Activated naive CD8-positive, alpha-beta T cell treated with anti-CD3 and anti-CD28 coated beads, Interleukin-2, amount 50 U/mL, for 16 hours (primary cell): ENCODE data around the gene RARS1.
"Not testable (repeated sequence)": the region's sequence is repeated elsewhere in the genome, so short reads cannot be mapped to it uniquely, and the experiment has no call there.

Source experiments
- DNase-seq: peaks from one replicate; pipeline ENCODE4 v3.0.0-alpha.2; 2020; ENCODE audit warnings: low read depth, low spot score

Gene RARS1

DNA sequence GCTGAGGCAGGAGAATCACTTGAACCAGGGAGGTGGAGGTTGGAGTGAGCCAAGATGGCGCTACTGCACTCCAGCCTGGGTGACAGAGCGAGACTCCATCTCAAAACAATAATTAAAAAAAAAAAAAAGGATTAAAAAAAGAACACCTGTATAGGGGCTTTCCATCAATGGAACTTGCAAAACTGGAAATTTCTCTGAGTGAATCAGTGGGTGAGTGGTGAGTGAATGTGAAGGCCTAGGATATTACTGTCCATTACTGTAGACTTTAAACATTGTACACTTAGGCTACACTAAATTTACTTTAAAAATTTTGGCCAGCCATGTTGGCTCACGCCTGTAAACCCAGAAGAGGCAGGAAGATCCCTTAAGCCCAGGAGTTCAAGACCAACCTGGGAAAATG is 5.7 kb upstream of the RARS1 start:
- DNase-seq, result no peak

DNA sequence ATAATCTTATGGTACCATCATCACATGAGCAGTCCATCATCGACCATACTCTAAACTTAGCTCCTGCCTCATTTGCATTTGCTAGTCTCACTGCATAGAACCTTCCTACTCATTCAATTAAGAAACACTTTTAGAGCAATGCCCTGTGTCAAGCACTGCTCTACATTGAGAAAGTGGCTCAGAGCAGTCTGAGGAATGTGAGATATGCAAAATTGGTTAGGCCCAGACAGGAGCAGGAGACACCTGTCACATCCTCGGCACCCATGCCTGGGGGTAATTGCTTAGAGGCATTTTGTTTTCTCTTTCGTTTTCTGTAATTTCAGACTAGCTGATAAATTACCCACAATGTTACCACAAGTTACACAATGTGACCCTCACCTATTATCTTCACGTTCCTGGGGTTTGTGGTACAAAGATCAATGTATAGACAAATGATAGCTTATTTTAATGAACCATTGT is 4.9 kb upstream of the RARS1 start:
- no peak for DNase-seq

DNA sequence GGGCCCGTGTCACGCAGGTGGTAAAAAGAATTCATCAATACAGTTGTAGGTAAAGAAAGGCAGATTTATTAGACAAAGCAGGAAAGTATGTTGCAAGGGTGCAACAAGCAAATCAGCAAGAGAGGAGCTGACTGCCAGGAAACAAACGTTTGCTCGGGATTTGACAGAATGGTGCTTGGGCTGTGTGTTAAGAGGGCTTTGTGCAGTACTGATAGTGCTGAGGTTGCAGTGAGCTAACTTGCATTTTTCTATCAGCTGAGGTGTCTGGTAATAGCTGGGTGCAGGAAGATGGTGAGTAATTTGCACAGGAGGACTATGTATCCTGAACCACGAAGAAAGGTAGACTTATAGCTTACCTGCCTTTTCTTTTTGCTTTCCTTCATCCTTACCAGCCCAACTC is 3.9 kb upstream of the RARS1 start:
- DNase-seq, result no peak

DNA sequence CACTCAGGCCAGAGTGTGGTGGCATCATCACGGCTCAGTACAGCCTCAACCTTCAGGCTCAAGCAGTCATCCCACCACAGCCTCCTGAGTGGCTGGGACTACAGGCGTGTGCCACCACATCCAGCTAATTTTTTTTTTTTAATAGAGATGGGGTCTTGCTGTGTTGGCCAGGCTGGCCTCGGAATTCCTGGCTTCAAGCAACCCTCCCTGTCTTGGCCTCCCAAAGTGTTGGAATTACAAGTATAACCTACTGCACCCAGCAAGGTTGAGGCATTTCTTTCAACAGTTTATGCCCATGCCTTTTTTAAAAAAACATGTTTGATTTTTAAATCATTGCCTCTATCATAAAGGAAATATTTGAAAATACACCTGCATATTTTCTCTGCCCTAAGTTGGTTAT is 2.8 kb downstream of the RARS1 start:
- no peak for DNase-seq

GRCh38 chr5:168494057-168494555 is 7.8 kb downstream of the RARS1 start:
- DNase-seq, result no peak

DNA sequence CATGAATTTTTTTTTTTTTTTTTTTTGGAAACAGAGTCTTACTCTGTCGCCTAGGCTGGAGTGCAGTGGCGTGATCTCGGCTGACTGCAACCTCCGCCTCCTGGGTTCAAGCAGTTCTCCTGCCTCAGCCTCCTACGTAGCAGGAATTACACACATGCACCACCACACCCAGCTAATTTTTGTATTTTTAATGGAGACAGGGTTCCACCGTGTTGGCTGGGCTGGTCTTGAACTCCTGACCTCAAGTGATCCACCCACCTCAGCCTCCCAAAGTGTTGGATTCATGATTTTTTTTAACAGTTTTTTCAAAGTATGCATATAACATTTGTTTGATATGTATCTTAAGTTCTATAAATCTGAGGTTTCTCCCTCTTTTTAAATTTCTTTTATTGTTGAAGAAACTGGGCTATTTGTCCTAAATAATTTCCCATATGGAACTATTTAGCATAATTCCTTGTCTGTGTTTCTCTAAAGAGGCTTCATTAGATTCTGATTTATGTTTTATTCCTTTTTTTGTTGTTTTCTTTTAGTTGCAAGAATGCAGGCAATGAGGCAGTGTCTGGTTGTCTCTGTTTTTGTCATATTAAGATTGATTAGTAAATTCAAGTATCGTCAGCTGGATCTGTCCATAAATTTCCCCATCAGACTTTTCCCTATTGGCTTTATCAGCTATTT is 16.4 kb downstream of the RARS1 start:
- no peak for DNase-seq

GRCh38 chr5:168513861-168514428 is 27.7 kb downstream of the RARS1 start:
- DNase-seq, result no peak

GRCh38 chr5:168525856-168526255 is 39.6 kb downstream of the RARS1 start:
- DNase-seq, result no peak

DNA sequence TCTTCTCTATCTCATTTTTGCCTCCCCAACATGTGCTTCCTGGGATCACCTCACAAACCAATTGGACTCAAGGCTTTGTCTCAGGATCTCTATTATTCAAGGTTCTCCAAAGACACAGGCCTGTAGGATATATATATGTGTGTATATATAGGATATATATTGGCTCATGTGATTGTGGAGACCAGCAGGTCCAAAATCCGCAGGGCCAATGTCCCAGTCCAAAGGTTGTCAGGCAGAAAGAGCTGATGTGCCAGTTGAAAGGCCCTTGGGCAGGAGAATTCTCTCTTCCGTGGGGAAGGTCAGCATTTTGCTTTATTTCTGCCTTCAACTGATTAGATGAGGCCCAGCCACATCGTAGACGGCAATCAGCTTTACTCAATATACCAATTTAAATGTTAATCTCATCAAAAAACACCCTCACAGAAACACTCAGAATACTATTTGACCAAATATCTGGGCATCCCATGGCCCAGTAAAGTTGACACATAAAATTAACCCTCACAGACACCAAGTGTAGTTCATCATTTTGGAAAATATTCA is 41.6 kb downstream of the RARS1 start:
- no peak for DNase-seq

DNA sequence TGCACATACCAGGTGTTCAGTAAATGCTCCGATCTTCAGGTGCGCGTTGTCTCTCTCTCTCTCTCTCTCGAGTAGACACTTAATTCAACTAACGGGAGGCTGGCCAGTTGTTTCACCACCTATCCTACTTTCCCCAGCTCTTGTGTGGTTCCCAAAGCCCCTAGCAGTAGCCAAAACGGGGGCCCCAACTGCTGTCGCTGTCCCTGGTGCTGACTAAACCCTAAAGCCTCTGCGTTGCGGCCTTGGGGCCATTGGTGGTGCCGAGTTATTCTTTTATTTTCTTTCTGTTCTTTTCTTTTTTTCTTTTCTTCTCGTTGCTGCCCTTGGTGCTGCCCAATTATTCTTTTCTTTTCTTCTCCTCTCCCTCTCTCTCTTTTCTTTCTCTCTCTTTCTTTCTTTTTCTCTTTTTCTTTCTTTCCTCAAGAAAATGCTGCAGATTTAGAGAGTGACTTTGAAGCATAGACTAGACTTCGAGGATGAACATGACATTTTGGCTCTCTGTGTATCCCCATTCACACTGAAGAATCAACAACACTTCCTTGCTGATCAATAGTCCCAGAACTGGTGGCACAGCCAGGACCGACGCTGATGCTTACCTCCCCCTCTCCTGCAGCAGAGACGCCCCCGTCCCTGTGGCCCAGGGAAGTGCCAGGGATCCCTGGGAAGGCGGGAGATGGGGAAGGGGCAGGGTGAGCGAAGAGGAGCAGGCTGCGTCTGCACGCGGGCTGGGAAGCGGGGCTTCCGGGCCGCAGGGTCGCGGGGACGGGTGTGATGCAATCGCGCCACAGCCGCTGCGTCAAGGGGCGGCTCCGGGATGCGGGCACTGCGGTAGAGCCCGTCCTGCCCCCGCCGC is 42.5 kb downstream of the RARS1 start, which contains the start of gene FBLL1:
Gene FBLL1 (plus strand): TSS at position 785 of the 853 bp plus-strand sequence. CDS start 200 bp downstream, outside the sequence.
- DNase-seq, result no peak

DNA sequence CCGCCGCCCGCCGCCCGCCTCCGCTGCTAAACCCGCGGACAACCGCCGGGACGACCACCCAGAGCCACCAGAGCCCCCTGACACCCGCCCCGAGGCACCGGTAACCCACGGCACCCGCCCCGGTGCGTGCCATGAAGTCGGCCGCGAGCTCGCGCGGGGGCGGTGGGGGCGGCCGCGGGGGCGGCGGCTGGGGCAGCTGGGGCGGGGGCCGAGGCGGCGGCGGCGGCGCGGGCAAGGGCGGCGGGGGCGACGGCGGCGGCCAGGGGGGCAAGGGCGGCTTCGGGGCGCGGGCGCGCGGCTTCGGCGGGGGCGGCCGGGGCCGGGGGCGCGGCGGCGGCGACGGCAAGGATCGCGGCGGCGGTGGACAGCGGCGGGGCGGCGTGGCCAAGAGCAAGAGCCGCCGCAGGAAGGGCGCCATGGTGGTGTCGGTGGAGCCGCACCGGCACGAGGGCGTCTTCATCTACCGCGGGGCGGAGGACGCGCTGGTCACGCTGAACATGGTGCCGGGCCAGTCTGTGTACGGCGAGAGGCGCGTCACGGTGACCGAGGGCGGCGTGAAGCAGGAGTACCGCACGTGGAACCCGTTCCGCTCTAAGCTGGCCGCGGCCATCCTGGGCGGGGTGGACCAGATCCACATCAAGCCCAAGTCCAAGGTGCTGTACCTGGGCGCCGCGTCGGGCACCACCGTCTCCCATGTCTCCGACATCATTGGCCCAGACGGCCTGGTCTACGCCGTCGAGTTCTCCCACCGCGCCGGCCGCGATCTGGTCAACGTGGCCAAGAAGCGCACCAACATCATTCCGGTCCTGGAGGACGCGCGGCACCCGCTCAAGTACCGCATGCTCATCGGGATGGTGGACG is 43.3 kb downstream of the RARS1 start:
- no peak for DNase-seq

DNA sequence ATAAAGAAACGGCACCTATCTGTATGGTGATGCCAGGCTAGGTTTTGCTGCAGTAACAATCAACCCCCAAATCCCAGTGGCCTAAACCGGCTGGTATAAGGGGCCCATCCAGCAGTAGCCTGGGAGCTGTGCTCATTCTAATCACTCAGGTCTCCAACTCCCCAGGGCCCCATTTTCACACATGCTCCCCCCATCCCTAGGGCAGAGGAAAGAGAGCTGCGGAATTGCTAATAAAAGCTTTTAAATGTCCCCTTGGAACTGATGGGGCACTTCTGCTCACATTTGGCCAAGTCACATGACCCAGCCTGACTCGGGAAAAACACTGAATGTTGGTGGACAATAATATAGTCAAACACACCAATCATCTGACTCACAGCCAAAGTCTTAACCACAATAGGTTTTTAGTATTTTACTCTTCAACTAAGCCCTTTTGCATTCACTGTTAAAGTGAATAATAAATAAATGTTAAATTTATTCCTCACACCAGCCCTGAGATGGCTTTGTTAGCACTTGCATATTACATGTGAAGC is 44.4 kb downstream of the RARS1 start:
- no peak for DNase-seq

DNA sequence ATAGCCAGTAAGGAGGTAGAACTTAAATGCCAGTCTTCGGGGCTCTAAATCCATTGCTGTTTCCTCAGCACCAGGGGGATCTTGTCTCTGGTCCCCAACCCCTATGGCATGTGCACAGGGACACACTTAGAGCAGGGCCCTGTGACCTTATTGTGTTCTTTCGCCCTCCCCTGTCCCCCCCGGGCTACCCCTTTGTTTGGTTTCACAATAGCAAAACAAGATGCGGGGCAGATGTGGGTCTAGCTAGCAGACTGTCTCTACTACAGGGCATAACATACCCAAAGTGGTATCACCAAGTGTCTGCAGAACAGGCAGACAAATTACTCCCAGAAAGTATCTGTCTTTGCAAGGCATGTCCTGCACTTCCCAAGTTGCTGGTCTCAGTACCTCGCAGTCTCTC is 44.9 kb downstream of the RARS1 start:
- no peak for DNase-seq

DNA sequence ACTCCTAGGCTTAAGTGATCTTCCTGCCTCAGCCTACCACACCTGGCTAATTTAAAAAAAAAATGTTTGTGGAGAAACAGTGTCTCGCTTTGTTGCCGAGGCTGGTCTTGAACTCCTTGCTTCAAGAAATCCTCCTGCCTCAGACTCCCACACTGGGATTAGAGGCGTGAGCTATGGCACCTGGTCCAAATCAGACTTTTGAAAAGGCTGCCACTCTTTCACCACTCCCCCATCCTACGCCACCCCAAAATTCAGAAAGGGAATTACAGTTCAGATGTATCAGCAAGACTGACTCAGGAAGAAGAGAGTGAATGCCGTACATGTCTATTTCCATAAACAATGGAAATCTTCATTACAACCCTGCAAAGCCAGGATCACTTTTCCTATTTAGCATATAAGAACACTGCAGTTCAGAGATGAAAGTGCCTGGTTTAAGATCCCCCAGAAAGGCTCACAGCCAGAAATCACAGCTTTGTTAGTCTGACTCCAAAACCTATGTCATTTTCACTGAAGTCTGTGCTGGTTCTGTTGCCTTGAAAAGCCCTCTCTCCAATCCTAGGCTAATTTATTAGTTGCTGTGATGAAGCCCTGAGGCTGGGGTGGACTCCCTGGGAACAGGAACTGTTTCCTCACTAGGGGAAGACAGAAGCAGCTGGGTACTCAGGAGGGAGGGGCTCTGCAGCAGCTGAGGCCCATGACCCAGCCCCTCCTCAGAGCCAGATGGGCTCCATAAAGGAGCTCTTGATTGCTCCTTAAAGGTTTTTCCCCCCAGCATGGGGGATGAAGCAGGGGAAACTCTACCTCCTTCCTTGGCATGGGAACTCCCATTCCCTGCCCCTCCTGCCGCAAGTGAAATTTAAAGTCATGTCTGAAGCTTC is 46.0 kb downstream of the RARS1 start:
- no peak for DNase-seq

GRCh38 chr5:168534351-168534750 is 48.1 kb downstream of the RARS1 start:
- DNase-seq, result not testable (repeated sequence)

- no peak for DNase-seq
These were observed 50.9 kb downstream of the RARS1 start for GRCh38 chr5:168537176-168537575.

GRCh38 chr5:168549554-168549953 is 63.3 kb downstream of the RARS1 start:
- DNase-seq, result no peak

GRCh38 chr5:168550656-168551055 is 64.4 kb downstream of the RARS1 start:
- DNase-seq, result no peak

DNA sequence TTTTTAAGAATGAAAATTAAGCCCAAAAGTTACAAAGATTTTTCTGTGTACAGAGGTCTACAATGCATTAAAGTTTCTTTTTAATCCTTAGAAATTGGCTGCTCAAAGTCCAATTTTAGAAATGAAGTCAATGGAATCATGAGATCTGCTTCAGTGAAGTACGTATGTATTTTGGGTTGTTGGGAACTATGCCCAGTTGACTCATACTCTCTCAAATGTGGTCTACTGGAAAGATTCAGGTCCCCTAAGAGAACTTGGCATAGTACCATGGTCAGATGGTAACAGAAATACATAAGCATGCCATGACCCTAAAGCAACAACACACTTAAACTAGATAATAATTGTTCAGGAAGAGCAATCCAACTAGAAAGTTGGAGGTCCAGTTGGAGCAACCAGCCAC is 65.9 kb downstream of the RARS1 start:
- no peak for DNase-seq
